Measurements from ENCODE around the gene MAP6D1.
"Not testable (repeated sequence)": the region's sequence is repeated elsewhere in the genome, so short reads cannot be mapped to it uniquely, and the experiment has no call there.

Gene MAP6D1

DNA sequence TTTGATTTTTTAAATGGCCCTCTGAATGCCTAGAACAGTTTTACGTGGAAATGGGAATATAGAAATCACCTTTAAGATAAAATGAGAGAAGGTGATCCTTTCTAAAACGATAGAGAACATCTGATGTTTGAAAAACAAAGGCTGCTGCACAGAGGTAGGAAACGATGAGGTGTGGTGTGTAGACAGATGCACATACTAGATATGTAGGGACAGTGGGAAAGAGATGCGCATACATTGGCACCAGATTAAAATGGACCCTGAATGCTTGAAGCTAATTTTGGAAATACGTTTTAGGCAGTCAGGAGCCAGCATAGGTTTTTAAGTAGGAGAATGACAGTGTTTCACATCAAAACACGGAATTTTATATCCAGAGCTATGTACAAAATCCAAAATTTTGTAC, 29.0 kb downstream of the MAP6D1 start:
- no peak for DNase-seq

DNA sequence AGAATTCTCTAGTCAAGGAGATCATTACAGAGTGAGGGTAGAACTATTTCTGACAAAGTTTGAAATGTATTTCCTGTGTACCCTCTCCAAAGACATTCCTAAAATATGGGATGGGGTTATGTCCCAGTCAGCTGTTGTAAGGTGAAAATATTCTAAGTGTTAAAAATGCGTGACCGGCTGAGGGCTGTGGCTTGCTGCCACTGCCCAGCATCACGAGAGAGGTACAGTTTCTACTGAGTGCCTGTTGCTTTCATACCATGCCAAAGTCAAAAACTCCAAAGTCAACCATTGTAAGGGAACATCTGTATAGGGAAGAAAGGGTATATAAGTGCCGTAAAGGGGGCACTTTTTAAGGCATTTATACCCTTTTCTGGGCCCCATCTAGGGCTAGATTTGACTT, 30.9 kb downstream of the MAP6D1 start:
- no peak for DNase-seq

DNA sequence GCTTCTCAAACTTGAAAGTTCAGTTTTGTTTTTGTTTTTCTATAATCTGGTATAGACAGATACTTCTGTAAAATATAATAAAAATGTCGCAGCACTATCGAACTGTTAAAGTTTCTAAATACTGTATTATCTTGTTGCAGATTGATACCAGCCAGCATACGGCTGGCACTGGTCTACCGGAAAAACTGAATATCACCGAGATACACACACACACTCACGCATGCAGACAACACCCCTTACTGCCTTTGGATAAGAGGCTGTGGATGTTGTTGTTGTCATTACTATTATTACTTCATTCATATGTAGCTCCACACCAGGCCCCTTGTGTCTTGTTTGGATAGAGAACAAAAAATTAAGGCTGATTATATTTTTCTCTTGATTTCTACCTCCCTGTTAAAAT, 32.4 kb downstream of the MAP6D1 start:
- DNase-seq, result no peak

DNA sequence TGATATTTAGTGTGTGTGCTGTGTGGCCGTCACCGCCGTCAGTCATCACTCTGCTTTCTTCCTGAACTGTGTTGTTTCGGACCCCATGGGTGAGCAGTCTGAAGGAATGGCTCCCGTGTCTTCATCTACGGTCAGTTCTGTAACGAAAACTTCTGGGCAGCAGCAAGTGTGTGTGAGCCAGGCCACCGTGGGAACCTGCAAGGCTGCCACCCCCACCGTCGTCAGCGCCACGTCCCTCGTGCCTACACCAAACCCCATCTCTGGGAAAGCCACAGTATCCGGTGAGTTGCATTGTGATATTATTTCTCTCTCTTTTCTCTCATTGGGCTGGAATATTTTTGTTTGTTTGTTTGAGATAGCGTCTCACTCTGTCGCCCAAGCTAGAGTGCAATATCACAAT, 34.7 kb downstream of the MAP6D1 start:
- no peak for DNase-seq

DNA sequence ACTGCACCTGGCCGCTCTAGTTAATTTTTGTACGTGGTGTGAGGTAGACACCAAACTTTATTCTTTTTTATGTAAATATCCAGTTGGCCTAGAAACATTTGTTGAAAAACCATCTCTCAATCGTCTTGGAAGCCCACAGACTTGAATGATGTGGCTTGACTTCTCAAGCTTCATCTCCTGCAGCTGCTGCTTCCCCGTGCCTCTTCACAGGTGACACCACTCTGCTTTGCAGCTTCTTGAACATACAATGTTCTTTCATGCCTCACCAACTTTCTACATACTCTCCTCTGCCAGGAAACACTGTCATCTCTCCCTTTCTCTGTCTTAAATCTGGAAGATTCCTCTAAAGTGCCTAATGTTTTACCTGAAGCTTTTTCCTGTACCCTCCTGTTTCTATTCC, 35.6 kb downstream of the MAP6D1 start:
- DNase-seq, result no peak

DNA sequence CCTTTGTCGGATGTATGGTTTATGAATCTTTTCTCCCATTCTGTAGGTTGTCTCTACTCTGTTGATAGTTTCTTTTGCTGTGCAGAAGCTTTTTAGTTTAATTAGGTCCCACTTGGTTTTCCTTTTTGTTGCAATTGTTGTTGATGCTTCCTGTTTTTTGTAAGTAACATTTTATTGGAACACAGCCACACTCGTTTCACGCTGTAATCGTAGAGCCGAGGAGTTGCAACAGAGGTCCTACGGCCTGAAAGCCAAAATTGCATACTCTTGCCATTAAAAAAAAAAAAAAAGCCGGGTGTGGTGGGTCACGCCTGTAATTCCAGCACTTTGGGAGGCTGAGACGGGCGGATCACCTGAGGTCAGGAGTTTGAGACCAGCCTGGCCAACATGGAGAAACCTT, 40.9 kb downstream of the MAP6D1 start:
- DNase-seq, result not testable (repeated sequence)

DNA sequence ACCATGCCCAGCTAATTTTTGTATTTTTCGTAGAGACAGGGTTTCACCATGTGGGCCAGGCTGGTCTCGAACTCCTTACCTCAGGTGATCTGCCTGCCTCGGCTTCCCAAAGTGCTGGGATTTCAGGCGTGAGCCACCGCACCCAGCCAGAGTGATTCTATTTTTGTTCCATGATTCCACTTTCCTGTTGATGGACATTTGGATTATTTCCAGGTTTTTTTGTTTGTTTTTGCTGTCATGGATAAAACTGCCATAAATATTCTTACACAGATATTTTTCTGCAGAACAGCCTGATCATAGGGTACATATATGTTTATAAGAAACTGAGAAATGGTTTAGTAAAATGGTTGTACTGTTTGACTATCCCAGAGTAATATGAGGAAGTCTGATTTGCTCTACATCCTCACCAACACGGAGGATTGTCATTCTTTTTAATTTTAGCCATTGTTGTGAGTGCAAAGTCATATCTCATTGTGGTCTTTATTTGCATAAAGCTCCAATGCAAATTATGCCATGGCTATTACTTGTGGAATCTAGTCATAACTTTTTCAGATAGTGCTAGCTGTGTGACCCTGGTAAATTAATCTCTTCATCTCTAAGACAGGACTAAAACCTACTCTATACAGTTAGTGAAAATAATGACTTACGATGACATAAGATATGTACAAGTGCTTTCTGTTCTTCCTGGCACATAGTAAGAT, 42.7 kb downstream of the MAP6D1 start:
- DNase-seq, result no peak

DNA sequence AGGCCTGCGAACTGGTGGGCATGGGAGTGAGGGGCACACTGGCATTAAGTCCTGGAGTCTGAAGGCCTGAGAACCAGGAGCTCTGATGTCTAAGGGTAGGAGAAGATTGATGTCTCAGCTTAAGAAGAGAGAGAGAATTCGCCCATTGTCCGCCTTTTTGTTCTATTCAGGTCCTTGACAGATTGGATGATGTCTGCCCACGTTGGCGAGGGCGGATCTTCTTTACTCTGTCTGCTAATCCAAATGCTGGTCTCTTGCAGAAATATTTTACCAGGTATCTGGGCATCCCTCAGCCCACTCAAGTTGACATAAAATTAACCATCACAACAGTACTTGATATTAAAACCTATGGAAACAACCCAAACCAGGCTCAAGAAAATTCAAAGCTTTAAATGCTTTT, 44.1 kb downstream of the MAP6D1 start:
- DNase-seq, result no peak

DNA sequence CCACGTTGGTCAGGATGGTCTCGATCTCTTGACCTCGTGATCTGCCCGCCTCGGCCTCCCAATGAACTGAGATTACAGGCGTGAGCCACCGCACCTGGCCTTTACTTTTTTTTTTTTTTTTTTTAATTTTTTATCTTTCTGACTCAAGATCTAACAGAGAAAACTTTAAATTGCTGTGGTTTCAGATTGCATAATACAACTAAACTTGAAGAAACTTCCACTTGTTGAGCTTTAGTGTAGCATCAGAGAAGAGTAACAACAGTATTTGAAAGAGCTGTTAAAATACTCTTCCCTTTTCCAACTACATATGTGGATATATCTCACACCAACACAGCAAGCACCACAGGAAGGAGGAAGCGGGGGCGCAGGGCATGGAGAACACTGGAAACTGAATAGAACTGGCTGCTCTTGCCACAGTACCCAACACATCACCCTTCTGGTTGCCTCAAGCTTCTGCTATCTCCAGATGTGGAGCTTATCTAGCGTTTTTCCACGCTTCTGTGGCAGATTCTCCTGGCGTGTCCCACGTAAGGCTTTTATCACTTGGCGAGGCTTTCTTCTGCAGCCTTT, 45.4 kb downstream of the MAP6D1 start:
- DNase-seq, result no peak

DNA sequence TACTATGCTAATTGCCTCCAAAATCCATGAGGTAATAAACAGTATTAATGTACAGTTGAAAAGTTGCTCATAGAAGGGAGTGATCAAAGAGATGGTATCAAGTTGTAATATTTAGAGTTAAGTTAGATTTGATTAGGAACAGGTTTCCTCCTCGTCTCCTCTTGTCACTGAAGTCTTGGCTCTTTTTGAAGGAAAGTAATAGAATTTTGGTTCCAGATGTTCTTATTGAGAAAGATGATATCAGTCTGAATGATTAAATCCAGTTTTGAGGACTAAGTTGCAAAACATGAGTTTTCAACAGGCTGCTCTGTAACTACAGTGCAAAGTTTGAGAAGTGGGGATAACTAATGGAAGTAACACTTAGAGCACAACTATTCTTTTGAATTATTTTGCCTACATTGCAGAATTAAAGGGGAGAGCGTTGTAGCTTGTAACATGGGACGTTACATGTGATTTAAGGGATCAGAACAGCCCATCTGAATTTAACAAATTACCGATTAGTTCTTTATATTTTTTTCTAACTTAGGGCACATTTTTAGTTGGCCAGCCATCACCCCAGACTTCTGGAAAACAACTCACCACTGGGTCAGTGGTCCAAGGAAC, 48.3 kb downstream of the MAP6D1 start:
- no peak for DNase-seq

DNA sequence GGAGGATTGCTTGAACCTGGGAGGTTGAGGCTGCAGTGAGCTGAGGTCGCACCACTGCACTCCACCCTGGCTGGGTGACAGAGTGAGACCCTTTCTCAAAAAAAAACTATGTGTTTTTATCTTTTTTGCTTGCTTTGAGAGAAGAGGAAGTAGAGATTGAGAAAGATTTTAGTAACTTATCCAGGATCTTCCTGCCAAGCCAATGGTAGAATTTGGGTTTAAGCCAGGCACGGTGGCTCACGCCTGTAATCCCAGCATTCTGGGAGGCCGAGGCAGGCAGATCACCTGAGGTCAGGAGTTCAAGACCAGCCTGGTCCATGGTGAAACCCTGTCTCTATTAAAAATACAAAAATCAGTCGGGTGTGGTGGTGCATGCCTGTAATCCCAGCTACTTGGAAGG, 48.9 kb downstream of the MAP6D1 start:
- not testable (repeated sequence) for DNase-seq

DNA sequence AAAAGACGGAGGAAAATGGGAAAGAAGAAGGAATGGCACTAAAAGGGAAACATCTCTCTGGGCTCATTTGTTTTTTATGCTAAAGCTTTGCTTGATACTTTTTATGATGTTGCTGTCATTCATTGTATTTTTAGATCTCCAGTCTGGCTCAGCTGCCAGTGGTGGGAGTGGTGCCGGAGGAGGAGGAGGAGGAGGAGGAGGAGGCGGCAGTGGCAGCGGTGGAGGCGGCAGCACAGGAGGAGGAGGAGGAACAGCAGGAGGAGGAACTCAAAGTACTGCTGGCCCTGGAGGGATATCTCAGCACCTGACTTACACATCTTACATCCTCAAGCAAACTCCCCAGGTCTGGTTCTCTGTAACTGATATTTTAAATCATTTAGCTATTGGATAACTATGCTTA, 49.6 kb downstream of the MAP6D1 start:
- no peak for DNase-seq

DNA sequence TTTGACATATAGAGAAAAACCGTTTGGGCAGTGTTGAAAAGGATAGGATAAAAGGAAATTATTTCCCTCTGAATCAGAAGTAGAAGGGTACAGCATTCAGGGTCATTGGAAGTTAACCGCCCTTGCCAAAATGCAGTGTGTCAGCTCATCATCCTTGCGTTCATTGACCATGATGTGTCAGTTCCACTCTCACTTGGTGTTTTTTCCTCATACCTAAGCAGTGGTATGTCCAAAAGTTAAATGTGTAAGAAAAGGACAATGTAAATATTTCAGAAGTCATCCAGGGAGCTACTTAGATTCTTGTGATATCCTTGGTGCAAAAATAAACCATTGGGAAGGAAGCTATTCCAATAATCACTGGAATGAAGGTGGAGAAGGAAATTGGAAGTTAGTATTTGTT, 50.7 kb downstream of the MAP6D1 start:
- DNase-seq, result no peak

DNA sequence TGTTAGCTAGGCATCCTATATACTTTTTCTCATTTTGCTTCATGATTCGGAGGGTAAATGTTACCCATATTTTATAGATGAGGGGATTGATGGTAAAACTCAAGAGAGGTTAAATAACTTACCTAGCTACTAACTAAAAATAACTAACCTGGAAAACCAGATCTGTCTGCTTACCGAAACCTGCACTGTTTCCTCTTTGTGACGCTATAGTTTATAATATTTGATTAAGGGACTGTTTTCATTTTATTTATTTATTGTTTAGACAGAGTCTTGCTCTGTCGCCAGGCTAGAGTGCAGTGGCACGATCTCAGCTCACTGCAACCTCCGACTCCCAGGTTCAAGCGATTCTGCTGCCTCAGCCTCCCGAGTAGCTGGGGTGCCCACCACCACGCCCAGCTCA, 55.9 kb downstream of the MAP6D1 start:
- DNase-seq, result no peak

DNA sequence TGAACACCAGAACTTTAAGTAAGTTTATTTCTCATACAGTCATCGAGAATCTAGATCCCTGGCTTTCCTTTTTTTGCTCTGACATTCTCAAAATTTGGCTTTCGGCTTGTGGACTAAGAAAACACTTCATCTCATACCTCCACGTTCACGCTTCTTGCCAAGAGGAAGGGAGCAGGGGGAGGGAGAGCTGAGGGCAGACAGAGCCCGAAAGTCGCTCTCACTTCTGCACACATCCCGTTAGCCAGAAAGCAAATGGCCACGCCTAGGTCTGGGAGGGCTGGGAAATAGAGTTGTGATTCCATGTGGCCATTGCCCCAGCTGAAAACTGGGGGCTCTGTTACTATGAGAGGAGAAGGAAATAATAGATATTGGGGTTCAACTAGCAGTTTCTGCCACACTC, 57.3 kb downstream of the MAP6D1 start:
- no peak for DNase-seq

DNA sequence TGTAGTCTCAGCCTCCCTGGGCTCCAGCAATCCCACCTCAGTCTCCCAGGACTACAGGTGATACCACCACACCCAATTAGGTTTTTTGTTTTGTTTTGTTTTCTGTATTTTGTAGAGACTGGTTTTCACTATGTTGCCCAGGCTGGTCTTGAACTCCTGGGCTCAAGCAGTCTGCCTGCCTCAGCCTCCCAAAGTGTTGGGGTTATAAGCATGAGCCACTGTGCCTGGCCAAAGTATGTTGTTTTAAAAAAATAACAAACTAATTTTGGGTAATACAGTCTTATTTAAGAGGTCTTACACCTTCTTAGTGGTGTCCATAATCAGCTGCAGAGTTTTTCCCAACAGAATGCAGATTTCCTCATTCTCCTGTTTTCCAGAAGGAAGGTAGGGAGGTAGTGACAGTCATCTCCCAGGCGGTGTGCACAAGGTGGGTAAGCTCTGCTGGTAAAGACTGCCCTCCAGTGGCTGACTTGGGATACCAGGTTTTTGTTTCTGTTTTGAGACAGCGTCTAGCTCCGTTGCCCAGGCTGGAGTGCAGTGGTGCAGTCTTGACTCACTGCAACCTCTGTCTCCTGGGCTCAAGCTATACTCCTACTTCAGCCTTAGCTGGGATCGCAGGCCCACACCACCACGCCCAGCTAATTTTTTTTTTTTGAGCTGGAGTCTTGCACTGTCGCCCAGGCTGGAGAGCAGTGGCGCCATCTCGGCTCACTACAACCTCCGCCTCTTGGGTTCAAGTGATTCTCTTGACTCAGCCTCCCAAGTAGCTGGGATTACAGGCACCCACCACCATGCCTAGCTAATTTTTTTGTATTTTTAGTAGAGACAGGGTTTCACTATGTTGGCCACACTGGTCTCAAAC, 58.4 kb downstream of the MAP6D1 start:
- DNase-seq, result peak; percentile 71

DNA sequence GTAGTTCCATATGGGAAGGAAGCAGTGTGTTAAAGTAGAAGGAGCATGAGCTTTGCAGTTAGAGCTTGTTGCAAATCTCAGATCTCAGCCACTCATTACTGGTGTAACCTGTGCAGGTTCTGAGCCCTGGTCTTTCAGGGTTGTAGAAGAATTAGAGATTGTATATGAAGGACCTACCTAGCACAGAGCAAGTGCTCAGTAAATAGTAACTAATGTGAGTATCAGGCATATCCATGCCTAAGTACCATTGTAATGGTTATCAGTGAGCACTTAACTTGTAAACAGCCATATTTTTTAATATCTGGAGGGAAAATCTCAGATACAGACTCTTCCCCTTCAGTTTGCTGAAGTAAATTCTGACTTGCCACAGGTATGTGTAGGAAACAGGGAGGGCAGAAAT, 59.3 kb downstream of the MAP6D1 start:
- no peak for DNase-seq
